ENCODE measurements around the gene FBXL7.

FBXL7 gene

GRCh38 chr5:15573590-15573989 lies 73.6 kb downstream of the FBXL7 start:
- no peak for TF ChIP-seq CTCF (conservative IDR thresholded peaks at IDR 0.05; ENCODE audit: low read depth)
- ChIA-PET CTCF (no interaction called here), POLR2A (ENCODE audit: low non-redundant PET) (no interaction called here)
- no peak for DNase-seq (ENCODE audit: low spot score)
- no peak overlapping the region for H3K27ac ChIP-seq

DNA sequence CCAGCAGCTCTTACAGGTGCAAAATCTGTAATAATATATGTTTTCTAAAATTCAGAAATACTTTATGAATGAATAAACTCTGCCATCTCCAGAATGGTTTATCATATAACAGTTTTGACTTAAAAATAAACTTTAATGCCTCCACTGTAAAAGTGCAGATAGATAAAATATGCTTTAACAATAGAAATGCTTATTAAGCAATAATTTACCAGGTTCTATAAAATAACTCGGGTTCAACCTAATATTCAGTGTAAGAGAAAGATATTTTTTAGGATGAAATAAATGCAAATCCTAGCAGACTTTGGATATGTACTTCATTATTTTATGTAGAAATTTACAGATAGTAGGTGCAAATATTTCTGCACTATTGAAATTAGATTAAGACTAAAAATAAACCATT lies 74.1 kb downstream of the FBXL7 start:
- TF ChIP-seq CTCF (conservative IDR thresholded peaks at IDR 0.05; ENCODE audit: low read depth) = no peak
- no peak for DNase-seq (ENCODE audit: low spot score)
- no peak overlapping the region for H3K27ac ChIP-seq
- POLR2A ChIA-PET (ENCODE audit: low non-redundant PET) = no interaction called here
- CTCF ChIA-PET = no interaction called here

GRCh38 chr5:15574806-15575325 lies 74.9 kb downstream of the FBXL7 start:
- CTCF ChIA-PET = interaction anchor here (0.6 kb wide), 1 partner anchor 29 kb away, joined by 3 read pairs; no protein-coding TSS in a partner anchor
- TF ChIP-seq CTCF (conservative IDR thresholded peaks at IDR 0.05; ENCODE audit: low read depth) = no peak
- no peak for DNase-seq (ENCODE audit: low spot score)
- H3K27ac ChIP-seq = no peak overlapping the region
- POLR2A ChIA-PET (ENCODE audit: low non-redundant PET) = no interaction called here

- TF ChIP-seq CTCF (conservative IDR thresholded peaks at IDR 0.05; ENCODE audit: low read depth) = no peak
- CTCF ChIA-PET = no interaction called here
- no peak overlapping the region for H3K27ac ChIP-seq
- POLR2A ChIA-PET (ENCODE audit: low non-redundant PET) = no interaction called here
- DNase-seq (ENCODE audit: low spot score) = no peak
Measured at GRCh38 chr5:15575666-15576065, 75.7 kb downstream of the FBXL7 start.

- ChIA-PET CTCF (no interaction called here), POLR2A (ENCODE audit: low non-redundant PET) (no interaction called here)
- H3K27ac ChIP-seq = no peak overlapping the region
- DNase-seq (ENCODE audit: low spot score) = no peak
- TF ChIP-seq CTCF (conservative IDR thresholded peaks at IDR 0.05; ENCODE audit: low read depth) = no peak
Measured at GRCh38 chr5:15577132-15577531, 77.2 kb downstream of the FBXL7 start.

GRCh38 chr5:15577831-15578230 lies 77.9 kb downstream of the FBXL7 start:
- CTCF ChIA-PET = no interaction called here
- TF ChIP-seq CTCF (conservative IDR thresholded peaks at IDR 0.05; ENCODE audit: low read depth) = no peak
- DNase-seq (ENCODE audit: low spot score) = no peak
- POLR2A ChIA-PET (ENCODE audit: low non-redundant PET) = no interaction called here
- H3K27ac ChIP-seq = no peak overlapping the region
